Measurements from ENCODE around the gene PIK3R1. TPM values are rescaled to one million over a fixed set of nuclear protein-coding genes. Genes with fewer than 3 reads are reported as not detected.
A peak's percentile ranks its signal among the peaks of the same experiment; 100 is the strongest.

Gene PIK3R1
- total and polyA plus RNA-seq, 2 of the 4 experiments (the other 2 are of a cell fraction): 2.4 to 9.3 TPM

- H3K14ac ChIP-seq (replicated peaks; ENCODE audit: low read depth, low read length): no peak overlapping the region
- H3K4me2 ChIP-seq (ENCODE audit: low read depth, low read length): no peak overlapping the region
- H3K79me1 ChIP-seq (ENCODE audit: low read depth in 1 of 2, low read length in 2 of 2): no peaks in the 10 kb centered on the region
- no peak overlapping the region for H2AK5ac ChIP-seq (ENCODE audit: low read depth, low read length)
- dilution Hi-C loops (cut with HindIII; ENCODE audit: low sequenced_read_pairs, unreplicated experiment): no loop called here
- H2BK15ac ChIP-seq (ENCODE audit: low read depth, low read length): no peak overlapping the region
- H3K9me1 ChIP-seq (ENCODE audit: insufficient read depth, low read length): peaks cover 8% of the 10 kb centered on the region
- H3K36me3 ChIP-seq (ENCODE audit: control insufficient read depth, insufficient read depth, low read length): no peaks in the 10 kb centered on the region
- WGBS, 2 experiments (ENCODE audit: extremely low coverage in 2 of 2, insufficient read length in 1 of 2): no CpG with 5 or more reads among the region's 1 CpG
- H3K56ac ChIP-seq (ENCODE audit: extremely low read depth, insufficient read depth, low read length): no peak overlapping the region
- in situ Hi-C loops (cut with MboI; ENCODE audit: low sequenced_read_pairs): no loop called here
- CTCF ChIA-PET: interaction anchor here (0.7 kb wide), 1 partner anchor 218 kb away, joined by 4 read pairs; no protein-coding TSS in a partner anchor
- H2BK20ac ChIP-seq (ENCODE audit: low read depth, low read length): no peak overlapping the region
- no peak overlapping the region for H3K4me3 ChIP-seq (ENCODE audit: insufficient read depth, low read depth, low read length)
- no peaks in the 10 kb centered on the region; the same call in 1 of the 2 replicates for H3K27me3 ChIP-seq (ENCODE audit: control insufficient read depth, insufficient read depth, low read length)
- no TSS peak for BruUV-seq (replicated peaks)
- intact Hi-C loops (cut with micrococcal nuclease): no loop called here
- DNase-seq: peak; percentile 33
- TF ChIP-seq FOS (IDR thresholded peaks at IDR 0.05; ENCODE audit: low read depth, low read length) (no peak), MAFK (IDR thresholded peaks at IDR 0.05; ENCODE audit: low read depth, low read length) (no peak), SMC3 (IDR thresholded peaks at IDR 0.05; ENCODE audit: low read depth, low read length) (no peak), BHLHE40 (IDR thresholded peaks at IDR 0.05; ENCODE audit: low read depth, low read length) (no peak), RCOR1 (IDR thresholded peaks at IDR 0.05; ENCODE audit: insufficient replicate concordance, low read length) (no peak)
- H2BK5ac ChIP-seq (ENCODE audit: low read depth, low read length, poor library complexity, severe bottlenecking): no peak overlapping the region
- no peaks in the 10 kb centered on the region for H3K9me3 ChIP-seq (ENCODE audit: control insufficient read depth, insufficient read depth, low read length)
- peaks cover 5% of the 10 kb centered on the region for H3K4me1 ChIP-seq (ENCODE audit: control insufficient read depth, insufficient read depth, low read length)
- no peak overlapping the region for H2AK9ac ChIP-seq (replicated peaks; ENCODE audit: low read depth, low read length, poor library complexity)
- POLR2A ChIA-PET (ENCODE audit: unreplicated experiment): no interaction called here
- H2AFZ ChIP-seq (replicated peaks; ENCODE audit: low read length, poor library complexity): no peak overlapping the region
- H3K4ac ChIP-seq (ENCODE audit: low read depth, low read length): no peak overlapping the region
- no peak overlapping the region for H2BK120ac ChIP-seq (ENCODE audit: low read depth, low read length)
- no peak overlapping the region for H3K18ac ChIP-seq (ENCODE audit: low read depth, low read length)
- no peak overlapping the region for H3K23ac ChIP-seq (ENCODE audit: low read depth, low read length)
- no peak overlapping the region for H4K91ac ChIP-seq (ENCODE audit: insufficient read depth, low read depth, low read length)
- no peaks in the 10 kb centered on the region for H4K20me1 ChIP-seq (ENCODE audit: insufficient read depth, low read length)
- H3K9ac ChIP-seq (ENCODE audit: low read depth, low read length): no peak overlapping the region
- ATAC-seq (ENCODE audit: low read depth): no peak
- H4K8ac ChIP-seq (ENCODE audit: low read depth in 2 of 2, low read length in 2 of 2): no peak overlapping the region
- no peak overlapping the region for H3K27ac ChIP-seq (ENCODE audit: insufficient read depth, low read length)
- no peak overlapping the region for H4K5ac ChIP-seq (ENCODE audit: low read depth, low read length)
Observed at GRCh38 chr5:68332556-68332955, 117.0 kb downstream of the PIK3R1 start.
